DOHH2 (cell line): ENCODE measurements around the gene KRTAP10-1.

Source experiments
- H3F3A ChIP-seq: fragments of 200-600 bp; sonication (generic), shearing (Covaris generic); 2 replicates; pipeline ENCODE4 v1.6.0; 2016; ENCODE audit warnings: antibody characterized with exemption, mild to moderate bottlenecking; ENCODE audit not compliant: control insufficient read depth, insufficient read depth
- H3K27ac ChIP-seq: fragments of 200-600 bp; sonication (generic); 2 replicates; pipeline ENCODE4 v1.5.1; 2014; ENCODE audit warnings: low read depth, mild to moderate bottlenecking, low read length, moderate library complexity
- H3K27me3 ChIP-seq: fragments of 200-600 bp; sonication (generic); 2 replicates; pipeline ENCODE4 v1.6.1; 2014; ENCODE audit warnings: mild to moderate bottlenecking, low read length, mixed read lengths; ENCODE audit not compliant: control insufficient read depth
- H3K36me3 ChIP-seq: fragments of 200-600 bp; sonication (generic); 2 replicates; pipeline ENCODE4 v1.6.1; 2014; ENCODE audit warnings: mild to moderate bottlenecking, low read length, moderate library complexity, mixed read lengths; ENCODE audit not compliant: control insufficient read depth
- H3K4me1 ChIP-seq: fragments of 200-600 bp; sonication (generic); 2 replicates; pipeline ENCODE4 v1.6.1; 2014; ENCODE audit warnings: mild to moderate bottlenecking, low read length, mixed read lengths; ENCODE audit not compliant: control insufficient read depth
- H3K4me2 ChIP-seq: fragments of 200-600 bp; sonication (generic); 2 replicates; pipeline ENCODE4 v1.6.0; 2014; ENCODE audit warnings: mild to moderate bottlenecking, low read length, moderate library complexity
- H3K4me3 ChIP-seq: fragments of 200-600 bp; sonication (generic); 2 replicates; pipeline ENCODE4 v1.5.1; 2014; ENCODE audit warnings: mild to moderate bottlenecking, low read length, mixed read lengths
- H3K79me2 ChIP-seq: fragments of 200-600 bp; sonication (generic); 2 replicates; pipeline ENCODE4 v1.6.1; 2014; ENCODE audit warnings: mild to moderate bottlenecking, low read length, mixed read lengths; ENCODE audit not compliant: control insufficient read depth
- H3K9me2 ChIP-seq: fragments of 200-600 bp; sonication (generic); replicated peaks from 2 replicates; pipeline ENCODE4 v1.6.1; 2014; ENCODE audit warnings: mild to moderate bottlenecking, low read length, mixed read lengths; ENCODE audit not compliant: control insufficient read depth
- H3K9me3 ChIP-seq: fragments of 200-600 bp; sonication (generic); 2 replicates; pipeline ENCODE4 v1.6.1; 2014; ENCODE audit warnings: antibody characterized with exemption, low read length, mixed read lengths; ENCODE audit not compliant: control insufficient read depth, insufficient read depth
- H4K20me1 ChIP-seq: fragments of 200-600 bp; sonication (generic); 2 replicates; pipeline ENCODE4 v1.6.0; 2014; ENCODE audit warnings: low read depth, mild to moderate bottlenecking, antibody characterized with exemption, low read length, moderate library complexity; ENCODE audit not compliant: control insufficient read depth, insufficient read depth
- EZH2phosphoT487 ChIP-seq: fragments of 200-600 bp; sonication (generic); IDR thresholded peaks from 2 replicates; pipeline ENCODE4 v1.6.1; 2017; ENCODE audit warnings: borderline replicate concordance, mild to moderate bottlenecking, antibody characterized with exemption, low read length, moderate library complexity, mixed read lengths
- TF ChIP-seq, protein P1 (sequence below): fragments of 200-600 bp; sonication (generic); IDR thresholded peaks from one replicate; pipeline ENCODE4 v1.5.1; 2014; ENCODE audit warnings: antibody characterized with exemption, mild to moderate bottlenecking, low read depth, low read length; ENCODE audit not compliant: poor library complexity, severe bottlenecking

KRTAP10-1 gene, protein sequence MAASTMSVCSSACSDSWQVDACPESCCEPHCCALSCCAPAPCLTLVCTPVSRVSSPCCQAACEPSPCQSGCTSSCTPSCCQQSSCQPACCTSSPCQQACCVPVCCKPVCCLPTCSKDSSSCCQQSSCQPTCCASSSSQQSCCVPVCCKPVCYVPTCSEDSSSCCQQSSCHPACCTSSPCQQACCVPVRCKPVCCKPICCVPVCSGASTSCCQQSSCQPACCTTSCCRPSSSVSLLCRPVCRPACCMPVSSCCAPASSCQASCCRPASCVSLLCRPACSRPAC

DNA sequence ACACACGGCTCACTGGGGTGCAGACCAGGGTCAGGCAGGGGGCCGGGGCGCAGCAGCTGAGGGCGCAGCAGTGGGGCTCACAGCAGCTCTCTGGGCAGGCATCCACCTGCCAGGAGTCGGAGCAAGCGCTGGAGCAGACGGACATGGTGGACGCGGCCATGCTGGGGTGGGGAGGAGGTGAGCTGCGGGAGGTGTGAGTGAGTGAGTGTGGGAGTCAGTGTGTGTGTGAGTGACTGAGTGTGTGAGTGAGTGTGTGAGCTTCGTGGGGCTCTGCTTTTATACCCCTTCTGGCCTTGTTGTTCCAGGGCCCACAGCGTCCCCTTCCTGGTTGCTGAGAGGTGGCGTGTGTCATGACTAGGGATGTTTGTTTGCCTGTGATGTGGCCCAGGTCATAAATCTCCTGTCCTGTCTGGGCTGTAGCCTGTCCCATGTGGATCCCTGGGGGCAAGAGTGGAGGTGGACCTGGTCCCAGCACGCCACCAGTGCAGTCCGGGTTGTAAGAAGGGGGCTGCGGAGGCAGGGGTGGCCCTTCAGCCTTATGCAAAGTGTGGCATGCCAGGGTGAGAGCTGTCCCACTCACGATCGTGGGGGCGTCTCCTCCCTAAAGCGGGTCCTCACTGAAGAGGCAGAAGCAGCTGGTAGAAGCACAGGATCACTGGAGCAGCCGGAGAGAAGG, at the start of gene KRTAP10-1:
TSS of gene KRTAP10-1 (minus strand) at position 205 of the 676 bp plus-strand sequence. CDS start at position 160, 45 bp downstream.
- no peaks in the 10 kb centered on the region for H3K4me1 ChIP-seq

DNA sequence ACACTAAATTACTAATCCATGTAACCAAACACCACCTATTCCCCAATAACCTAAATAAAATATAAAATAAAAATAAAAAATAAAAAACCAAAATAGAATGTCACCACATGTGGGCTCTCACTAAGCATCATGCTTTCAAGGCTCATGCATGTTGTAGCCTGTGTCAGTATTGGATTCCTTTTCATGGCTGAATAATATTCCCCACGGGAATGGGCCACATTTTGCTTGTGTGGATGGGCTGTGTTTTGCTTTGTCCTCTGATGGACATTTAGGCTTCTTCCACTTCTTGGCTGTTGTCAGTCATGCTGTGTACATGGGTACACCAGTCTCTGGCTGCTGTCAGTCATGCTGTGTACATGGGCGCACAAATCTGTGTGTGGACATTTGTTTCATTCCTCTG, 49.1 kb upstream of the KRTAP10-1 start:
- H3K27ac ChIP-seq = no peak overlapping the region
- no peaks in the 10 kb centered on the region for H3K9me3 ChIP-seq
- TF ChIP-seq EZH2phosphoT487 = no peak
- TF ChIP-seq, protein P1, sequence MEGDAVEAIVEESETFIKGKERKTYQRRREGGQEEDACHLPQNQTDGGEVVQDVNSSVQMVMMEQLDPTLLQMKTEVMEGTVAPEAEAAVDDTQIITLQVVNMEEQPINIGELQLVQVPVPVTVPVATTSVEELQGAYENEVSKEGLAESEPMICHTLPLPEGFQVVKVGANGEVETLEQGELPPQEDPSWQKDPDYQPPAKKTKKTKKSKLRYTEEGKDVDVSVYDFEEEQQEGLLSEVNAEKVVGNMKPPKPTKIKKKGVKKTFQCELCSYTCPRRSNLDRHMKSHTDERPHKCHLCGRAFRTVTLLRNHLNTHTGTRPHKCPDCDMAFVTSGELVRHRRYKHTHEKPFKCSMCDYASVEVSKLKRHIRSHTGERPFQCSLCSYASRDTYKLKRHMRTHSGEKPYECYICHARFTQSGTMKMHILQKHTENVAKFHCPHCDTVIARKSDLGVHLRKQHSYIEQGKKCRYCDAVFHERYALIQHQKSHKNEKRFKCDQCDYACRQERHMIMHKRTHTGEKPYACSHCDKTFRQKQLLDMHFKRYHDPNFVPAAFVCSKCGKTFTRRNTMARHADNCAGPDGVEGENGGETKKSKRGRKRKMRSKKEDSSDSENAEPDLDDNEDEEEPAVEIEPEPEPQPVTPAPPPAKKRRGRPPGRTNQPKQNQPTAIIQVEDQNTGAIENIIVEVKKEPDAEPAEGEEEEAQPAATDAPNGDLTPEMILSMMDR = no peak
- no peak overlapping the region for H3K4me2 ChIP-seq
- H4K20me1 ChIP-seq = no peaks in the 10 kb centered on the region
- no peaks in the 10 kb centered on the region for H3K27me3 ChIP-seq
- H3K4me1 ChIP-seq = no peaks in the 10 kb centered on the region
- H3K36me3 ChIP-seq = no peaks in the 10 kb centered on the region
- no peak overlapping the region for H3K4me3 ChIP-seq
- H3K9me2 ChIP-seq = no peaks in the 10 kb centered on the region
- no peaks in the 10 kb centered on the region for H3F3A ChIP-seq
- no peaks in the 10 kb centered on the region for H3K79me2 ChIP-seq

More for the DNA sequence above, at the start of gene KRTAP10-1:
- H3K9me2 ChIP-seq = no peaks in the 10 kb centered on the region
- no peaks in the 10 kb centered on the region for H3K36me3 ChIP-seq
- no peaks in the 10 kb centered on the region for H4K20me1 ChIP-seq
- H3K9me3 ChIP-seq = no peaks in the 10 kb centered on the region
- no peak within 1 kb of the TSS for H3K4me3 ChIP-seq
- TF ChIP-seq, protein P1 = no peak
- no peak for TF ChIP-seq EZH2phosphoT487
- no peak within 1 kb of the TSS for H3K4me2 ChIP-seq
- no peak within 1 kb of the TSS for H3K27ac ChIP-seq
- H3K79me2 ChIP-seq = no peaks in the 10 kb centered on the region
- H3K27me3 ChIP-seq = peaks cover 11% of the 10 kb centered on the region; the same call in 1 of the 2 replicates
- no peaks in the 10 kb centered on the region for H3F3A ChIP-seq

DNA sequence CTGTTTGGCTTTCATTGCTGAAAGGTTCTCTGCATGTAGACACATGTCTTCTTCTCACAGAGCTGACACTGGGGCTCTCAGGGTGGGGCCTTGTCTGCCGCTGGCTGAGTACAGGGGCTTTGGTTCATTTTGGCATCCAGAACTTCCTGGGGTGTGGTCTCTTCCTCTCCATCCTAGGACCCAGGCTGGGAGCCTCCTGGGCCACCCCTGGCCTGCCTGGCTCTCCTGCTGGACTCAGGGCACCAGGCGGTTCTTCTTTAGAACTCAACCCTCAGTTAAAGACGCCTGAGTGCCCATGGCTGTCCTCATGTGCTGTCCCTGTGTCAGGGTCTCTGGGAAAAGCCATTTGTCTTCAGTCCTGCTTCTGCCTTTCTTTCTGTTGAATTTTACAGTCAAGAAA, 45.9 kb upstream of the KRTAP10-1 start:
- H3K27me3 ChIP-seq = no peaks in the 10 kb centered on the region
- peaks cover 10% of the 10 kb centered on the region; the same call in 1 of the 2 replicates for H3K9me3 ChIP-seq
- H3F3A ChIP-seq = no peaks in the 10 kb centered on the region
- H3K27ac ChIP-seq = no peak overlapping the region
- TF ChIP-seq, protein P1 = no peak
- TF ChIP-seq EZH2phosphoT487 = no peak
- H4K20me1 ChIP-seq = no peaks in the 10 kb centered on the region
- H3K79me2 ChIP-seq = no peaks in the 10 kb centered on the region
- no peak overlapping the region for H3K4me2 ChIP-seq
- no peaks in the 10 kb centered on the region for H3K9me2 ChIP-seq
- H3K36me3 ChIP-seq = no peaks in the 10 kb centered on the region
- H3K4me3 ChIP-seq = no peak overlapping the region
- no peaks in the 10 kb centered on the region for H3K4me1 ChIP-seq
